Body of pancreas (tissue), 4 donors: Measurements from ENCODE around the gene CELSR1. TPM values are rescaled to one million over a fixed set of nuclear protein-coding genes. Genes with fewer than 3 reads are reported as not detected.
A peak's percentile ranks its signal among the peaks of the same experiment; 100 is the strongest.

Source experiments
- ATAC-seq: fragments of 150-250 bp; one replicate; pipeline ENCODE4 v1.9.1; 2016
- DNase-seq, 4 donors: peaks; one replicate each; pipeline ENCODE4 v3.0.0-alpha.2; 2019
- H3K27ac ChIP-seq, 4 donors: fragments of 200-600 bp; sonication (generic); 1 replicate in 3 of 4; 2 replicates in 1 of 4; pipeline versions ENCODE4 v1.5.1 to v1.6.1; 2016 to 2019; ENCODE audit warnings: mild to moderate bottlenecking in 1 of 4, mixed read lengths in 1 of 4, moderate library complexity in 1 of 4
- H3K27me3 ChIP-seq, 2 donors: fragments of 200-600 bp; sonication (generic); one replicate each; pipeline ENCODE4 v1.6.0; 2016; ENCODE audit warnings: mild to moderate bottlenecking in 1 of 2
- H3K36me3 ChIP-seq, 2 donors: fragments of 200-600 bp; sonication (generic); replicated peaks in 1 of 2; 2 replicates each; pipeline ENCODE4 v1.5.1; 2016; ENCODE audit warnings: low read depth in 2 of 2; ENCODE audit not compliant: insufficient read depth in 1 of 2
- H3K4me1 ChIP-seq: fragments of 200-600 bp; sonication (generic); one replicate; pipeline ENCODE4 v1.6.0; 2016
- H3K4me3 ChIP-seq, 2 donors: fragments of 200-600 bp; sonication (generic); 1 replicate in 1 of 2; 2 replicates in 1 of 2; pipeline ENCODE4 v1.5.1; 2016 to 2019
- H3K9me3 ChIP-seq, 3 donors: fragments of 200-600 bp; sonication (generic); 1 replicate in 2 of 3; 2 replicates in 1 of 3; pipeline ENCODE4 v1.5.1; 2016
- CTCF ChIP-seq, 7 experiments: fragments of 450-650 bp in 4 of 7; fragments of 200-600 bp in 3 of 7; sonication (generic) in 3 of 7; IDR thresholded peaks; one replicate each; pipeline ENCODE4 v1.5.1; 2016 to 2019; ENCODE audit warnings: antibody characterized with exemption in 7 of 7
- POLR2A ChIP-seq, 3 donors: fragments of 450-650 bp; IDR thresholded peaks; one replicate each; pipeline ENCODE4 v1.6.1; 2016; ENCODE audit warnings: antibody characterized with exemption in 3 of 3, mild to moderate bottlenecking in 2 of 3
- WGBS, 2 donors: methylation state at CpG; one replicate each; pipeline ENCODE4 v1.1.5; 2017; 5-methylcytosine and 5-hydroxymethylcytosine counted together
- intact Hi-C: fragments of 100-400 bp; cut with DNase I; formaldehyde crosslinking; loops from one replicate; pipeline ENCODE4 v1.15.1; 2023
- total RNA-seq, 2 donors: library from RNA; depleted of rRNA; stranded (reverse); fragments of >200 nt; gene quantifications; one replicate each; pipeline ENCODE4 v1.1.0, GENCODE V29; 2016

CELSR1 gene
- total RNA-seq, 2 donors from 2014 or later, result 0.66 to 3.6 TPM

GRCh38 chr22:46455446-46455845 is 82.0 kb downstream of the CELSR1 start:
- Histone ChIP-seq H3K27me3 (no peaks in the 10 kb centered on the region), H3K36me3 (no peaks in the 10 kb centered on the region), H3K4me3 (no peak overlapping the region), H3K4me1 (peaks cover 7% of the 10 kb centered on the region), H3K9me3 (no peaks in the 10 kb centered on the region), H3K27ac (no peak overlapping the region)
- TF ChIP-seq POLR2A (IDR thresholded peaks at IDR 0.05) (no peak), CTCF (IDR thresholded peaks at IDR 0.05) (no peak)
- no peak for DNase-seq
- WGBS, 2 donors, result 79 to 81% methylated on average over 8 to 13 of the region's 13 CpGs
- intact Hi-C loops, result no loop called here
- no peak for ATAC-seq

- H3K27ac ChIP-seq, result no peak overlapping the region
- H3K27me3 ChIP-seq, result no peaks in the 10 kb centered on the region
- H3K9me3 ChIP-seq, result no peaks in the 10 kb centered on the region
- no peaks in the 10 kb centered on the region for H3K36me3 ChIP-seq
- ATAC-seq (no peak), DNase-seq (no peak)
- 80 to 81% methylated on average over 14 to 33 of the region's 33 CpGs for WGBS, 2 donors
- H3K4me1 ChIP-seq, result peaks cover 7% of the 10 kb centered on the region
- intact Hi-C loops, result no loop called here
- no peak overlapping the region for H3K4me3 ChIP-seq
- TF ChIP-seq CTCF (IDR thresholded peaks at IDR 0.05) (no peak), POLR2A (IDR thresholded peaks at IDR 0.05) (no peak)
Measured at GRCh38 chr22:46454504-46455269, 82.7 kb downstream of the CELSR1 start.

- Histone ChIP-seq H3K4me3 (no peak overlapping the region), H3K36me3 (no peaks in the 10 kb centered on the region), H3K27ac (no peak overlapping the region), H3K4me1 (peaks cover 7% of the 10 kb centered on the region), H3K9me3 (no peaks in the 10 kb centered on the region), H3K27me3 (no peaks in the 10 kb centered on the region)
- no peak for TF ChIP-seq CTCF (IDR thresholded peaks at IDR 0.05)
- TF ChIP-seq POLR2A (IDR thresholded peaks at IDR 0.05), result no peak
- intact Hi-C loops, result no loop called here
- DNase-seq (no peak), ATAC-seq (no peak)
- 61 to 69% methylated on average over 13 to 24 of the region's 24 CpGs for WGBS, 2 donors
Measured at GRCh38 chr22:46453829-46454503, 83.5 kb downstream of the CELSR1 start.

- Histone ChIP-seq H3K36me3 (no peaks in the 10 kb centered on the region), H3K9me3 (no peaks in the 10 kb centered on the region), H3K4me3 (no peak overlapping the region), H3K27me3 (no peaks in the 10 kb centered on the region), H3K4me1 (peaks cover 7% of the 10 kb centered on the region), H3K27ac (no peak overlapping the region)
- WGBS, 2 donors, result 35 to 45% methylated on average over 7 to 31 of the region's 31 CpGs
- DNase-seq (peak; percentile 20 to 58 (median 40)), ATAC-seq (peak; percentile 56)
- TF ChIP-seq CTCF (IDR thresholded peaks at IDR 0.05) (no peak), POLR2A (IDR thresholded peaks at IDR 0.05) (no peak)
- intact Hi-C loops, result no loop called here
Measured at GRCh38 chr22:46453006-46453828, 84.2 kb downstream of the CELSR1 start.
